Upper lobe of left lung (tissue), 4 donors: Measurements from ENCODE around the gene SVOP.

ENCODE experiments used
- CTCF ChIP-seq, 6 experiments: fragments of 450-650 bp in 4 of 6; fragments of 200-600 bp in 2 of 6; sonication (generic) in 2 of 6; IDR thresholded peaks; one replicate each; pipeline ENCODE4 v1.5.1; 2016 to 2019; ENCODE audit warnings: antibody characterized with exemption in 6 of 6
- POLR2A ChIP-seq, 4 donors: fragments of 450-650 bp; IDR thresholded peaks; one replicate each; pipeline ENCODE4 v1.5.1; 2016 to 2017; ENCODE audit warnings: antibody characterized with exemption in 4 of 4, mild to moderate bottlenecking in 2 of 4
- POLR2AphosphoS5 ChIP-seq, 2 donors: sonication (generic); formaldehyde crosslinking; IDR thresholded peaks; one replicate each; pipeline ENCODE4 v1.5.1; 2017; ENCODE audit warnings: antibody characterized with exemption in 2 of 2

DNA sequence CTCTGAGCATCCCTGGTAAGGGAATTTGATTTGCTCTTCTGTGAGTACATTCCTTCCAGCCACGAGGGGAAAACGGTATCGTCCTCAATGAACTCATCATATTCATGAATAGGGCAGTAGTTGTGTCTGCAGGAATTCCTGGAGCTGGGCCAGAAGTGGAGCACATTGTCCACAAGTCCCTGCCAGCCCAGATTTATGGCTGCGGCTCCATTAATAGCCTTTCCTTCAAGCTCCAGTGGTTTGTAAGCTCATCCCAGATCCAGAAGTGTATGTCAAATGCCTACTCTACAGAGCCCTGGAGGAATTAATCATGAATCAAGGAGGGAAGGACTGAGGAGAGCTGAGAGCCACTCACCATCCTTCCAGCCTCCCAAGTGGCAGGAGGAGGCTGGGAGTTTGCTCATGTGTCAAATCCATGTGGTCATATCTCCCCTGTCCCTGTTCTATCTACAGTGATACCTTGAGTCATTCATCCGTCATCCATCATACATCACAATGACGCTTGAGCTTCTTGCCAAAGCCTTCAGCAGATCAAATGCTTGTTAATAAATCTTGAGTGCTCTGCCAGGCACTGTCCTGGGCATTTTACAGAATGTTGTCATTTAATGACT lies 65.5 kb downstream of the SVOP start:
- TF ChIP-seq CTCF (IDR thresholded peaks at IDR 0.05) = no peak
- no peak for TF ChIP-seq POLR2AphosphoS5 (IDR thresholded peaks at IDR 0.05)
- TF ChIP-seq POLR2A (IDR thresholded peaks at IDR 0.05) = no peak
